ENCODE measurements around the gene TTLL9. TPM values are rescaled to one million over a fixed set of nuclear protein-coding genes. Genes with fewer than 3 reads are reported as not detected.
A peak's percentile ranks its signal among the peaks of the same experiment; 100 is the strongest.

The TTLL9 gene
- total RNA-seq, 1 donor from 2014 or later: 0.37 TPM

- no peak for DNase-seq (ENCODE audit: low spot score)
- H3K27me3 Mint-ChIP-seq (ENCODE audit: low read depth): peaks cover 21% of the 10 kb centered on the region
- TF ChIP-seq CTCF (IDR thresholded peaks at IDR 0.05): no peak
- no peak overlapping the region for H3K27ac Mint-ChIP-seq (ENCODE audit: unreplicated experiment)
- peaks cover 19% of the 10 kb centered on the region for H3K4me1 Mint-ChIP-seq (ENCODE audit: low read depth)
- no peak overlapping the region for H3K4me3 Mint-ChIP-seq (ENCODE audit: unreplicated experiment)
- H3K36me3 Mint-ChIP-seq (ENCODE audit: low read depth): peaks cover 2% of the 10 kb centered on the region
- H3K9me3 Mint-ChIP-seq (ENCODE audit: low read depth): no peaks in the 10 kb centered on the region
Observed at GRCh38 chr20:31863296-31864085, 6.9 kb upstream of the TTLL9 start.

DNA sequence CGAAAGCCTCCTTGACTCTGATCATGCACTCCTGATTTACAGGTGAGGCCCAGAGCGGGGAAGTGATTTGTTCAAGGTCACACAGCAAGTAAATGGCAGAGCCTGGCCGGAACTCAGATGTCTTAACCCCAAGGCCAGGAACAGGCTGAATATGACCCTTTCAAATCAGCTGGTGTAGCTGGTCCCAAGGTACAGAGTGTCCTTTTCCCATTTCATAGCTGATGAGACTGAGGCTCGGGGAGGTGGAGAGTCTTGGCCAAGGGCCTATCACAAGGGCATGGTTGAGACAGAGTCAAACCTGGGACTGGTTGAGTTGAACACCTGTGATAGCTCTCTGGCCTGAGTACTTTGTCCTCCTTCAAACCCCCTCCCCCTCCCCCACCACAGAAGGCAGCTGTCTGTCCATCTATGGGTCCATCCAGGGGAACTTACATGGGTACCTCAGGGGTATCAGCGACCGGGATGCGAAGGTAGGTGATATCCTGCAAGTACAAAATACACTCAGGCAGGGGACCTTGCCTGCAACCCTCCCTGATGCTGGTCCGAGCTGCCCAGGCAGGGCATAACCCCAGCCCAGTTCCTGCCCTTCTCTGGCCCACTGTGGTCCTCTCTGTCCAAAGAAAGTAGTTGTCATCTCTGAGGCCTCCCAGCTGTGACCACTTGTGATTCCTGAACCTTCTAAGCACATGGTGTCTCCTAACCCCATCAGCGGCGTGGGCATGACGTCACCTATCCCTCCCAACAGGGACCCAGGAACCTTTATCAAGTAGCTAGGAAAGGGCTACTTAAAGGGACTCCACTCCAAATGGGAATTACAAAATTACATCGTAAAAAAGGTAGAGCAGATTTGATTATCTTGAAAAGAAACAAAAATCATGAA lies 5.7 kb upstream of the TTLL9 start:
- peaks cover 11% of the 10 kb centered on the region for H3K27me3 Mint-ChIP-seq (ENCODE audit: low read depth)
- no peak for TF ChIP-seq CTCF (IDR thresholded peaks at IDR 0.05)
- H3K4me1 Mint-ChIP-seq (ENCODE audit: low read depth): peaks cover 32% of the 10 kb centered on the region
- no peak overlapping the region for H3K27ac Mint-ChIP-seq (ENCODE audit: unreplicated experiment)
- no peaks in the 10 kb centered on the region for H3K9me3 Mint-ChIP-seq (ENCODE audit: low read depth)
- H3K36me3 Mint-ChIP-seq (ENCODE audit: low read depth): peaks cover 2% of the 10 kb centered on the region
- no peak overlapping the region for H3K4me3 Mint-ChIP-seq (ENCODE audit: unreplicated experiment)
- no peak for DNase-seq (ENCODE audit: low spot score)

DNA sequence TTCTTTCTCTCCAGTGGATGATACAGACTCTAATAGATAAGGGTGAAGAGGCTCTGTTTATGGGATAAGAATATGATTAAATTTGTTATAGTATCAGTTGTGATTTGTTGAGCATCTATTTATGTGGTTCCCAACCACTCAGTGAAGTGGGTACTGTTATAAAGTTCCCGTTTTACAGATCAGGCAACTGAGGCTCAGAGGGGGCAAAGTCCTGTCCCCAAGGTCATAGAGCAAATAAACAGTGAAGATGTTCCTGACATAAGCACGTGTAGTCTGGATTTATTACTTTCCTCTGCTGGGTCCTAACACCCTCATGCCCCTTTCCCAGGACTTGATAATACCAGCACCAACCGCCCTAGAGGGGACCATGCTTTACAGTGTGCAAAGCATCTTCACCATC lies 4.2 kb upstream of the TTLL9 start:
- peaks cover 4% of the 10 kb centered on the region for H3K36me3 Mint-ChIP-seq (ENCODE audit: low read depth)
- peaks cover 34% of the 10 kb centered on the region for H3K4me1 Mint-ChIP-seq (ENCODE audit: low read depth)
- H3K27ac Mint-ChIP-seq (ENCODE audit: unreplicated experiment): no peak overlapping the region
- no peaks in the 10 kb centered on the region for H3K9me3 Mint-ChIP-seq (ENCODE audit: low read depth)
- peaks cover 5% of the 10 kb centered on the region for H3K27me3 Mint-ChIP-seq (ENCODE audit: low read depth)
- DNase-seq (ENCODE audit: low spot score): no peak
- no peak for TF ChIP-seq CTCF (IDR thresholded peaks at IDR 0.05)
- no peak overlapping the region for H3K4me3 Mint-ChIP-seq (ENCODE audit: unreplicated experiment)

DNA sequence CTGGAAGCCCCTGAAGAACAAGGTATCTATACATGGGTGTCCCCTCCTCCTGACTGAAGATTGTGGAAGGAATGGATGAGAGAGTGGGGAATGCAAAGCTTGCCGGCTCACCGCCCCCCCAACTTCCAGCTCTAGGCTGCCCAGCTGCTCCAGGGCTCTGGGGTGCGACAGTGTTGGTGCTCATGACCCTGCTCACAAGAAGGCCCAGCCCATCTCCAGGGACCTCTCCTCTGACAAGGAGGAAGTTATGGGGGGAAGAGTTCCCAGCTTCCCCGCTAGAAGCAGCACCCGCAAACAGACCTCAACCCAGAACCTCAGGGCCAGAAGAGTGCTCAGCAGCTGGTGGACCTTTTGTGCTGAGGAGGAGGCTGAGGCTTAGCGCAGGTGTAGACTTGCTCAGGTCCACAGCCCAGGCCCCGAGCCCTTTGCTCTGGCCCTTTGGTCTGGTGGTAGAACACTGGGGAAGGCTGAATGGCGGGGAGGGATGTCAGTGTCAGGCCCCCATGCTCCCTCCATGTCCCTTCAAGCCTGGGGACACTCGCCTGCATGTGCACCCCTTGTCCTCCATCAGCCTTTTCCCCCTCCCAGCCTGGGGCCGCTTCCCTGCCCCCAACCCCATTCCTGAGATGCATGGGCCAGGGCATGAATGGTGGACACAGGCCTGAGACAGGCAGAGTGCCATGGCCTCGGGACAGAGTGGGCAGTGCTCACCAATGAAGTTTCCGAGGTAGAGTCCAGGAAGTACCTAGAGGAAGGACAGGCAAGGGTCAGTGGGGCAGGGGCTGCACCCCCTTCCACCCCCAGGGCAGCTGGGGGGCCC lies 1.4 kb upstream of the TTLL9 start:
- Mint-ChIP-seq H3K9me3 (ENCODE audit: low read depth) (no peaks in the 10 kb centered on the region), H3K4me1 (ENCODE audit: low read depth) (peaks cover 29% of the 10 kb centered on the region), H3K27me3 (ENCODE audit: low read depth) (peaks cover 2% of the 10 kb centered on the region), H3K4me3 (ENCODE audit: unreplicated experiment) (peak overlapping the region; percentile 100), H3K36me3 (ENCODE audit: low read depth) (peaks cover 4% of the 10 kb centered on the region), H3K27ac (ENCODE audit: unreplicated experiment) (peak overlapping the region; percentile 95)
- TF ChIP-seq CTCF (IDR thresholded peaks at IDR 0.05): no peak
- DNase-seq (ENCODE audit: low spot score): no peak

DNA sequence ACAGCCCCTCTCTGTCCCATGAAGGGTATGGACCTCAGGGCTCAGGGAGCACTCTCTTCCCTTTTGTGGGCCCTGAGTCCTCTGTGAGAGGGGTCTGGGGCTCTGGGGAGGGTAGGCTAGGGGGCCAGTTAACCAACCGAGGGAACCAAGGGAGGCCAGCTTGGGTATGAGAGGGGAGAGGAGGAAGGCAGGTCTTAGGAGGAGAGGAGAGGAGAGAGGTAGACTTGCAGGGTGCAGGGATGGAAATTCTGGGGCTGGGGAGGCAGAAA lies 827 bp upstream of the TTLL9 start:
- H3K4me3 Mint-ChIP-seq (ENCODE audit: unreplicated experiment): peak overlapping the region; percentile 100
- no peak for DNase-seq (ENCODE audit: low spot score)
- no peak for TF ChIP-seq CTCF (IDR thresholded peaks at IDR 0.05)
- H3K27me3 Mint-ChIP-seq (ENCODE audit: low read depth): peaks cover 2% of the 10 kb centered on the region
- H3K4me1 Mint-ChIP-seq (ENCODE audit: low read depth): peaks cover 29% of the 10 kb centered on the region
- peak overlapping the region; percentile 95 for H3K27ac Mint-ChIP-seq (ENCODE audit: unreplicated experiment)
- peaks cover 4% of the 10 kb centered on the region for H3K36me3 Mint-ChIP-seq (ENCODE audit: low read depth)
- no peaks in the 10 kb centered on the region for H3K9me3 Mint-ChIP-seq (ENCODE audit: low read depth)

All from chondrocyte (in vitro differentiated cells).